BLaER1 treated with 17β-estradiol and CSF1 and Interleukin-3, amounts not matched to agents 10 nM and 100 nM (cell line): Measurements from ENCODE around the gene PLGLB1.
"Not testable (repeated sequence)": the region's sequence is repeated elsewhere in the genome, so short reads cannot be mapped to it uniquely, and the experiment has no call there.

Source experiments
- H3K27ac ChIP-seq, 11 experiments: shearing (Covaris generic); formaldehyde crosslinking; 2 replicates each; pipeline ENCODE4 v1.8.1; 2022
- H3K27me3 ChIP-seq, 11 experiments: shearing (Covaris generic); formaldehyde crosslinking; 2 replicates each; pipeline ENCODE4 v1.8.1; 2022
- H3K36me3 ChIP-seq, 11 experiments: shearing (Covaris generic); formaldehyde crosslinking; 2 replicates each; pipeline ENCODE4 v1.8.1; 2022
- H3K4me1 ChIP-seq, 10 experiments: shearing (Covaris generic); formaldehyde crosslinking; 2 replicates each; pipeline ENCODE4 v1.8.1; 2022
- H3K4me2 ChIP-seq, 11 experiments: shearing (Covaris generic); formaldehyde crosslinking; 2 replicates each; pipeline ENCODE4 v1.8.1; 2022
- H3K4me3 ChIP-seq, 10 experiments: shearing (Covaris generic); formaldehyde crosslinking; 2 replicates each; pipeline ENCODE4 v1.8.1; 2022
- H3K9ac ChIP-seq, 11 experiments: shearing (Covaris generic); formaldehyde crosslinking; 2 replicates each; pipeline ENCODE4 v1.8.1; 2022
- H3K9me3 ChIP-seq, 11 experiments: shearing (Covaris generic); formaldehyde crosslinking; replicated peaks in 1 of 11; 2 replicates each; pipeline ENCODE4 v1.8.1; 2022
- H4K20me1 ChIP-seq, 11 experiments: shearing (Covaris generic); formaldehyde crosslinking; 2 replicates each; pipeline ENCODE4 v1.8.1; 2022

Gene PLGLB1

DNA sequence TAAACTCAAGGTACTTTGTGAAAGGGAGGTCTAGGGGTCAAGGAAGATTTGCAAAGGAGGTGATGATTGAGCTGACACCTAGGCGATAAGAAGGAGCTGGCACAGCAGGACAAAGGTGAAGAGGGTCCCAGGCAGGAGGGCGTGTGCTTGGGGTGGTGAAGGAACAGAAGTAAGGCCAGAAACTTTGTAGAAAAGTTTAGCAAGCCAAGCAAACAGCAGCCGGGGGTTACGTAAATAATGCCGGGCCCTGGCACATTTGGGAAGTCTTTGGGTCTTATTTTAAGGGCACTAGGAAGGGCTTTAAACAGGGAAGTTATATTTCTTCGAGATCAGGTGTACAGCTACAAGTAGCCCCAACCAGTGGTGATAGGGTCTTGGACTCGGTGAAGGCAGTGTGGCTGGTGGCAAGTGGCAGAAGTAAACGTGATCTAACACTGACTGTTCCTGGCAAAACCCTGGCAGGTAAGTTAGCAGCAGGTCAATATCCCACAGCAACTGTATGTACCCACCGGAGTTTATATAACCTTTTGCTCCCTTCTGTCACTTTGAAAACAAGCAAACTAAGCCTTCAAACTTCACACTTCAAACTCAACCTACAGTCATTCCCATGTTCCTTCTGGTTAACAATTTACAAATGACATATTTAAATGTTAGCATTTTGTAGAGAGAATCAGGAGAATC lies 7.0 kb downstream of the PLGLB1 start:
- not testable (repeated sequence) for H3K4me3 ChIP-seq, H3K4me1 ChIP-seq, H3K27me3 ChIP-seq, H3K27ac ChIP-seq, H3K9ac ChIP-seq, H3K4me2 ChIP-seq, H4K20me1 ChIP-seq, H3K9me3 ChIP-seq, H3K36me3 ChIP-seq

DNA sequence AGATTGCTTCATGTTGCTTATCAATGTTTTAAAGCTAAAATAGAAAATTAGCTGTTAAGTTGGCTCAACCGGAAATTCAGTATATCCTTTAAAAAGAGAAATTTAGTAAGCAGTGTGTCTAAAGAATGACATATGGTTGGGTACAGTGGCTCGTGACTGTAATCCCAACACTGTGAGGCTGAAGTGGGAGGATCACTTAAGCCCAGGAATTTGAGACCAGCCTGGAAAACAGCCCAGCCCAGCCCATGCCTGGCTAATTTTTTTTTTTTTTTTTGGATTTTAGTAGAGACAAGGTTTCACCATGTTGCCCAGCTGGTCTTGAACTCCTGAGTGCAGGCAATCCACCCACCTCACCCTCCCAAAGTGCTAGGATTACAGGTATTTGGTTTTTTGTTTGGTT lies 17.2 kb downstream of the PLGLB1 start:
- not testable (repeated sequence) for H3K4me3 ChIP-seq, H3K4me2 ChIP-seq, H4K20me1 ChIP-seq, H3K9me3 ChIP-seq, H3K36me3 ChIP-seq, H3K4me1 ChIP-seq, H3K27ac ChIP-seq, H3K27me3 ChIP-seq, H3K9ac ChIP-seq
